PC-3 (cell line): ENCODE results near the gene FSTL4.

Source experiments
- CTCF ChIP-seq: fragments of 300-600 bp; sonication (generic); conservative IDR thresholded peaks from 2 replicates; pipeline ENCODE4 v1.5.1; 2017; ENCODE audit warnings: antibody characterized with exemption, low read depth, mild to moderate bottlenecking, low read length
- EZH2 ChIP-seq: fragments of 300-600 bp; sonication (generic); IDR thresholded peaks from one replicate; pipeline ENCODE4 v1.6.1; 2017; ENCODE audit warnings: antibody characterized with exemption, mild to moderate bottlenecking, low read length; ENCODE audit not compliant: unreplicated experiment
- EZH2phosphoT487 ChIP-seq: fragments of 300-600 bp; sonication (generic); IDR thresholded peaks from 2 replicates; pipeline ENCODE4 v1.6.1; 2018; ENCODE audit warnings: mild to moderate bottlenecking, antibody characterized with exemption, low read length, borderline replicate concordance

GRCh38 chr5:133232911-133233310 lies 379.4 kb downstream of the FSTL4 start:
- TF ChIP-seq CTCF (no peak), EZH2phosphoT487 (no peak), EZH2 (no peak)
